ENCODE results near the gene PHC1. TPM values are rescaled to one million over a fixed set of nuclear protein-coding genes. Genes with fewer than 3 reads are reported as not detected.
"Not testable (repeated sequence)": the region's sequence is repeated elsewhere in the genome, so short reads cannot be mapped to it uniquely, and the experiment has no call there.

PHC1 gene
- total RNA-seq, 1 donor from 2014 or later, result 46.4 TPM

DNA sequence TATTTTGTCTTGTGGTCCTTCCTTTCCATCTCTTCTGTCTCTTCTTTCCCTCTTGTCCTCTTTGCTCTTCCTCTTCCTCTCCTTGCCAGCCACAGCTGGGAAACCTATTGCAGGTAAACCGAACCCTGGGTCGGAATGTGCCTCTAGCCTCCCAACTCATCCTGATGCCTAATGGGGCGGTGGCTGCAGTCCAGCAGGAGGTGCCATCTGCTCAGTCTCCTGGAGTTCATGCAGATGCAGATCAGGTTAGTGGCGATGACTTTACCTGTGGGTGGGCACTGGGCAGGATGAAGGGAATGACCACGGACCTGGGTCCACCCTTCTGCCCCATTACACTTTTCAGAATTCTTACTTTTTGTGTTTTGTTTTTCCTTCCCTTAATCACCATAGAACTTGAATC is 8.2 kb downstream of the PHC1 start:
- intact Hi-C loops (cut with DNase I), result no loop called here
- peaks cover 0 to 36% of the 10 kb centered on the region in 2 donors for H3K36me3 ChIP-seq

DNA sequence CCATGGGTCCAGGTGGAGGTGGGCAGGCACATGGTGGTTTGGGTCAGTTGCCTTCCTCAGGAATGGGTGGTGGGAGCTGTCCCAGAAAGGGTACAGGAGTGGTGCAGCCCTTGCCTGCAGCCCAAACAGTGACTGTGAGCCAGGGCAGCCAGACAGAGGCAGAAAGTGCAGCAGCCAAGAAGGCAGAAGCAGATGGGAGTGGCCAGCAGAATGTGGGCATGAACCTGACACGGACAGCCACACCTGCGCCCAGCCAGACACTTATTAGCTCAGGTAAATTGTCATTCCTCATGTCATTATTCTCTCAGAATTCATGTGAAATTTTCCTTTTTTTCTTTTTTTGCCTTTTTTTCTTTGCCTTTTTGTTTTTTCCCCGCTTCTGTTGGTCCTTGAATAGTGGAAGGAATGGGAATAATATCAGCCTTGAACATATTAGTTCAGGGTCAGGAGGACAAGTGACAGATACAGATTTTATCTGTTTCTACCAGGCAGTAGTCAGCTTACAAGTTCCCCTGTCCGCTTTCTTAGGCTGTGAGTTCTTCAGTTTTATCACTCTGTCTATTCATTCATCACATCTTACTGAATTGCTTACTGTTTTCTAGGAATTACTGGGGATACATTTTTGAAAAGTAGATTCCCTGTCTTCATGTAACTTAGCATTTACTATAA is 16.5 kb downstream of the PHC1 start:
- H3K27ac ChIP-seq; intact Hi-C loops (cut with DNase I); H3K27me3 ChIP-seq; H3K4me3 ChIP-seq; H3K9me3 ChIP-seq; H3K4me1 ChIP-seq; DNase-seq (ENCODE audit: extremely low spot score in 2 of 2): not testable (repeated sequence)
- H3K36me3 ChIP-seq, result peaks cover 0 to 27% of the 10 kb centered on the region in 2 donors

More for the DNA sequence above, 8.2 kb downstream of the PHC1 start:
- H3K4me3 ChIP-seq, result no peak overlapping the region
- DNase-seq (ENCODE audit: extremely low spot score in 2 of 2), result no peak
- no peak overlapping the region for H3K27ac ChIP-seq
- TF ChIP-seq POLR2AphosphoS5 (IDR thresholded peaks at IDR 0.05; ENCODE audit: insufficient read depth in 1 of 2, low read depth in 1 of 2) (no peak), POLR2A (IDR thresholded peaks at IDR 0.05) (no peak)
- TF ChIP-seq, protein P1, sequence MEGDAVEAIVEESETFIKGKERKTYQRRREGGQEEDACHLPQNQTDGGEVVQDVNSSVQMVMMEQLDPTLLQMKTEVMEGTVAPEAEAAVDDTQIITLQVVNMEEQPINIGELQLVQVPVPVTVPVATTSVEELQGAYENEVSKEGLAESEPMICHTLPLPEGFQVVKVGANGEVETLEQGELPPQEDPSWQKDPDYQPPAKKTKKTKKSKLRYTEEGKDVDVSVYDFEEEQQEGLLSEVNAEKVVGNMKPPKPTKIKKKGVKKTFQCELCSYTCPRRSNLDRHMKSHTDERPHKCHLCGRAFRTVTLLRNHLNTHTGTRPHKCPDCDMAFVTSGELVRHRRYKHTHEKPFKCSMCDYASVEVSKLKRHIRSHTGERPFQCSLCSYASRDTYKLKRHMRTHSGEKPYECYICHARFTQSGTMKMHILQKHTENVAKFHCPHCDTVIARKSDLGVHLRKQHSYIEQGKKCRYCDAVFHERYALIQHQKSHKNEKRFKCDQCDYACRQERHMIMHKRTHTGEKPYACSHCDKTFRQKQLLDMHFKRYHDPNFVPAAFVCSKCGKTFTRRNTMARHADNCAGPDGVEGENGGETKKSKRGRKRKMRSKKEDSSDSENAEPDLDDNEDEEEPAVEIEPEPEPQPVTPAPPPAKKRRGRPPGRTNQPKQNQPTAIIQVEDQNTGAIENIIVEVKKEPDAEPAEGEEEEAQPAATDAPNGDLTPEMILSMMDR (IDR thresholded peaks at IDR 0.05), result no peak
- no peaks in the 10 kb centered on the region for H3K27me3 ChIP-seq
- no peaks in the 10 kb centered on the region for H3K4me1 ChIP-seq
- no peaks in the 10 kb centered on the region for H3K9me3 ChIP-seq

DNA sequence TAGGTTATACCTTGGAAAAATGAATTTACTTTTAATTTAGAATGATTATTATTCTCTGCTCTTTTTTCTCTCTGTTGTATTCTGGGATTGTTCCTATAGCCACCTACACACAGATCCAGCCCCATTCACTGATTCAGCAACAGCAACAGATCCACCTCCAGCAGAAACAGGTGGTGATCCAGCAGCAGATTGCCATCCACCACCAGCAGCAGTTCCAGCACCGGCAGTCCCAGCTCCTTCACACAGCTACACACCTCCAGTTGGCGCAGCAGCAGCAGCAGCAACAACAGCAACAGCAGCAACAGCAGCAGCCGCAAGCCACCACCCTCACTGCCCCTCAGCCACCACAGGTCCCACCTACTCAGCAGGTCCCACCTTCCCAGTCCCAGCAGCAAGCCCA is 18.2 kb downstream of the PHC1 start:
- H3K9me3 ChIP-seq; H3K4me3 ChIP-seq; H3K27me3 ChIP-seq; intact Hi-C loops (cut with DNase I); H3K4me1 ChIP-seq; DNase-seq (ENCODE audit: extremely low spot score in 2 of 2); H3K27ac ChIP-seq: not testable (repeated sequence)
- H3K36me3 ChIP-seq, result peaks cover 0 to 37% of the 10 kb centered on the region in 2 donors

DNA sequence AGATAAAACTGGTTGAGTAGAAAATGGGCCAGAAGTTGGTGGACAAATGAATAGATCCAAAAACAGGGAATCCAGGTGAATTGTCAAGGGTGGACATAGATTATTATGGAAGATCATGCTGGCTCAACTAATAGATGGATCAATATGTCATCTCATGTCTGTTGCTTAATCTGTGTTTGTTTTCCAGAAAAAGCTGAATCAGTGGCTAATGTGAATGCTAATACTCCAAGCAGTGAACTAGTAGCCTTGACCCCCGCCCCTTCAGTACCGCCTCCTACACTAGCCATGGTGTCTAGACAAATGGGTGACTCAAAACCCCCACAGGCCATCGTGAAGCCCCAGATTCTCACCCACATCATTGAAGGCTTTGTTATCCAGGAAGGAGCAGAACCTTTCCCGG is 19.8 kb downstream of the PHC1 start:
- H3K27me3 ChIP-seq; H3K9me3 ChIP-seq; H3K4me1 ChIP-seq; H3K4me3 ChIP-seq; DNase-seq (ENCODE audit: extremely low spot score in 2 of 2); H3K27ac ChIP-seq; intact Hi-C loops (cut with DNase I): not testable (repeated sequence)
- peaks cover 0 to 51% of the 10 kb centered on the region in 2 donors for H3K36me3 ChIP-seq

DNA sequence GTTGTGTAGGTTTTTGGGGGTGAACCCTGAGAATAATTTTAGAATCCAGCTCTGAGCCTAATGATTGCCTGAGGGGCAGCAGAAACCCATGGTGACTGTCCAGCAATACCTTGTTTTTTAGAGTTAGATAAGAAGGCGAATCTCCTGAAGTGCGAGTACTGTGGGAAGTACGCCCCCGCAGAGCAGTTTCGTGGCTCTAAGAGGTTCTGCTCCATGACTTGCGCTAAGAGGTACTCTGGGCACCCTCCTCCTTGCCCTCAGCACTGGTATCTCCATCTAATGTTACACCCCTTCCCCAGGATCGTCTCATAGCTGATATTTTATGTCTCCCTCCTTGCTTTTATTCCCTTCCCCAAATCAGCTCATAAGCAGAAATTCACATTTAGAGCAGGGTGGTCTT is 22.4 kb downstream of the PHC1 start:
- no peaks in the 10 kb centered on the region for H3K4me1 ChIP-seq
- H3K27me3 ChIP-seq, result no peaks in the 10 kb centered on the region
- H3K27ac ChIP-seq, result no peak overlapping the region
- DNase-seq (ENCODE audit: extremely low spot score in 2 of 2), result no peak
- no peak overlapping the region for H3K4me3 ChIP-seq
- TF ChIP-seq POLR2AphosphoS5 (IDR thresholded peaks at IDR 0.05; ENCODE audit: insufficient read depth in 1 of 2, low read depth in 1 of 2) (no peak), POLR2A (IDR thresholded peaks at IDR 0.05) (no peak)
- TF ChIP-seq, protein P1 (IDR thresholded peaks at IDR 0.05), result no peak
- intact Hi-C loops (cut with DNase I), result no loop called here
- no peaks in the 10 kb centered on the region for H3K9me3 ChIP-seq
- peaks cover 0 to 47% of the 10 kb centered on the region in 2 donors for H3K36me3 ChIP-seq

DNA sequence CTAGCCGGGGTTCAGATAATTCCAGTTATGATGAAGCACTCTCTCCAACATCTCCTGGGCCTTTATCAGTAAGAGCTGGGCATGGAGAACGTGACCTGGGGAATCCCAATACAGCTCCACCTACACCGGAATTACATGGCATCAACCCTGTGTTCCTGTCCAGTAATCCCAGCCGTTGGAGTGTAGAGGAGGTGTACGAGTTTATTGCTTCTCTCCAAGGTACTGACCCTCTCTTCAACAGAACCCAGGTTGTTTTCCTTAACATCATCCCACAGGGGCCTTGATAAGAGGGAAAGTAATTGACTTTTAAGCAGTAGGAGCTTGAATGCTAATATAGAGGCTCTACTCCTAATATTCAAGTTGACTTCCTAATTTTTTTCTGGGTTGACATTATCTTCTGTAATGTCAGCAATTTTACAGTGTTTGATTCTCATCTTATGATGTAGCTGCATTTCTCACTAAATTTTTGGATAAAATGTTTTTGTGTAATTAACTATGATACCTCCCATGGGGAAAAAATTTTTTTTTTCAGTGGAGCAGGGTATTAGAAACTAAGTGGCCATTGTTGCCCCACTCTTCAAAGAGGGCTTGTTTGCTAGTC is 23.6 kb downstream of the PHC1 start:
- DNase-seq (ENCODE audit: extremely low spot score in 2 of 2); H3K27ac ChIP-seq; H3K4me1 ChIP-seq; H3K9me3 ChIP-seq; intact Hi-C loops (cut with DNase I); H3K27me3 ChIP-seq; H3K4me3 ChIP-seq: not testable (repeated sequence)
- H3K36me3 ChIP-seq, result peaks cover 0 to 57% of the 10 kb centered on the region in 2 donors

DNA sequence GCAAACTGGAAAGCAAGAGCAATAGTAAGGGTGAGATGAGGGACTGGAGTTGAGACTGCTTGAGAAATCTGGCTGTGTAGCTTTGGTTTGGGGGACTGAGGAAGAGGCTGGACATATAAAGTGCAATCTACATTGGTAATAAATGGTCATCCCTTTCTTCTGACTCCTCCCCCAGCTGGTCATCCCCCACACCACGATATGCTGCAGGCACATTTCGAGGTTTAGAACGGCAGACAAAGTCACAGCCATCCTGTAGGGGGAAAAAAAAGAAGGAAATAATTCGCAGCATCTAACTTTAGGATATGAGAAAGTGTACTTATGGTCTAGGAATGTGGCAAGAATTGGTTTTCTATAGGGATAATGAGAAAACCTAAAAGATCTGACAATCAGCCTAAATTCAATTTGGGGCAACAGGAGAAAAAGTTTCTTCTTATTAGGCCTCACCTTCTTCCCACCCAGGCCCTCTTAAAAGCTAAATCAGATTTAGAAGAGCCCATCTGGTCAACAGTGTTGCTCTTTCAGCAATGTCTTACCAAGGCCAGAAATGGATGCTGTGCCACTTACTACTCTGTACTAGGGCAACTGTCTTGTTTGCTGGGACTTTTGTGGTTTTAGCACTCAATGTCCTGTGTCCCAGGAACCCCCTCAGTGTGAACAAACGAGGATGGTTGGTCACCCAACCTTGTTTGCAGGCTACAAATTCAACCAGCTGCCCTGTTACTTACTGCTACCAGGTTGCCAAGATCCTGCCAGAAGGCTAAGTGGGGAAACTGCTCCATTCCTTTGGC is 27.6 kb downstream of the PHC1 start:
- intact Hi-C loops (cut with DNase I), result no loop called here
- Histone ChIP-seq H3K9me3 (no peaks in the 10 kb centered on the region), H3K4me3 (no peak overlapping the region), H3K27ac (no peak overlapping the region), H3K4me1 (no peaks in the 10 kb centered on the region), H3K36me3 (peaks cover 0 to 65% of the 10 kb centered on the region in 2 donors), H3K27me3 (no peaks in the 10 kb centered on the region)
- DNase-seq (ENCODE audit: extremely low spot score in 2 of 2), result no peak
- TF ChIP-seq POLR2A (IDR thresholded peaks at IDR 0.05), result no peak
- TF ChIP-seq, protein P1 (IDR thresholded peaks at IDR 0.05), result no peak

Data from vagina (tissue), 2 donors.